Sigmoid colon (tissue), 7 donors: ENCODE results near the gene STAMBPL1. TPM values are rescaled to one million over a fixed set of nuclear protein-coding genes. Genes with fewer than 3 reads are reported as not detected.
A peak's percentile ranks its signal among the peaks of the same experiment; 100 is the strongest.
"Not testable (repeated sequence)": the region's sequence is repeated elsewhere in the genome, so short reads cannot be mapped to it uniquely, and the experiment has no call there.

Experiments
- DNase-seq: peaks from one replicate; pipeline ENCODE4 v3.0.0-alpha.2; 2019
- H3K27ac ChIP-seq, 4 donors: fragments of 200-600 bp; sonication (generic); one replicate each; pipeline ENCODE4 v1.5.1; 2016 to 2019; ENCODE audit warnings: mild to moderate bottlenecking in 1 of 4
- H3K27me3 ChIP-seq, 3 donors: fragments of 200-600 bp; sonication (generic); one replicate each; pipeline ENCODE4 v1.5.1; 2019; ENCODE audit warnings: mild to moderate bottlenecking in 1 of 3
- H3K36me3 ChIP-seq, 4 donors: fragments of 200-600 bp; sonication (generic); one replicate each; pipeline ENCODE4 v1.5.1; 2016 to 2019
- H3K4me1 ChIP-seq, 4 donors: fragments of 200-600 bp; sonication (generic); one replicate each; pipeline ENCODE4 v1.5.1; 2017 to 2019
- H3K4me3 ChIP-seq, 4 donors: fragments of 200-600 bp; sonication (generic); one replicate each; pipeline ENCODE4 v1.5.1; 2017 to 2019; ENCODE audit warnings: mild to moderate bottlenecking in 2 of 4, moderate library complexity in 1 of 4
- H3K9me3 ChIP-seq, 4 donors: fragments of 200-600 bp in 3 of 4; sonication (generic) in 3 of 4; one replicate each; pipeline versions ENCODE4 v1.5.1 to v1.6.1; 2013 to 2019
- CTCF ChIP-seq, 4 experiments: fragments of 450-650 bp in 3 of 4; fragments of 200-600 bp in 1 of 4; IDR thresholded peaks; one replicate each; pipeline ENCODE4 v1.5.1; 2016 to 2019; ENCODE audit warnings: antibody characterized with exemption in 4 of 4, mild to moderate bottlenecking in 3 of 4, moderate library complexity in 2 of 4
- EP300 ChIP-seq, 4 donors: sonication (generic); formaldehyde crosslinking; IDR thresholded peaks; one replicate each; pipeline ENCODE4 v1.6.1; 2017; ENCODE audit warnings: antibody characterized with exemption in 4 of 4
- POLR2A ChIP-seq, 2 donors: fragments of 450-650 bp; IDR thresholded peaks; one replicate each; pipeline ENCODE4 v1.6.1; 2016; ENCODE audit warnings: antibody characterized with exemption in 2 of 2, mild to moderate bottlenecking in 2 of 2, moderate library complexity in 2 of 2
- POLR2AphosphoS5 ChIP-seq, 4 donors: sonication (generic); formaldehyde crosslinking; IDR thresholded peaks; one replicate each; pipeline ENCODE4 v1.6.1; 2017; ENCODE audit warnings: antibody characterized with exemption in 4 of 4
- WGBS, 2 donors: extraction: QIAGEN DNeasy Blood & Tissue Kit; methylation state at CpG; one replicate each; pipeline ENCODE4 v1.1.7; 2013; 5-methylcytosine and 5-hydroxymethylcytosine counted together
- intact Hi-C: fragments of 100-400 bp; cut with DNase I; formaldehyde crosslinking; loops from one replicate; pipeline ENCODE4 v1.15.1; 2023
- polyA plus RNA-seq, 3 donors: library from polyadenylated mRNA; stranded (reverse); fragments of 200-250 nt; gene quantifications; one replicate each; pipeline ENCODE4 v1.2.3, GENCODE V29; 2013
- total RNA-seq, 4 donors: library from RNA; depleted of rRNA; stranded (reverse); fragments of >200 nt; gene quantifications; one replicate each; pipeline ENCODE4 v1.1.0, GENCODE V29; 2016
- donor health status: healthy with polysubstance abuse.
- donor health status: Bipolar disorder and iron deficiency.
- donor health status: healthy.

STAMBPL1 gene
- total and polyA plus RNA-seq, 7 donors = 9.0 to 29.6 (median 11.0) TPM

GRCh38 chr10:88931548-88931947 is 51.5 kb downstream of the STAMBPL1 start:
- no peaks in the 10 kb centered on the region for H3K27me3 ChIP-seq
- no peak overlapping the region for H3K4me3 ChIP-seq
- peaks cover 0 to 39% (median 27%) of the 10 kb centered on the region in 4 donors for H3K4me1 ChIP-seq
- WGBS, 2 donors = 88 to 91% methylated on average over 1 of the region's 1 CpG
- intact Hi-C loops = no loop called here
- H3K36me3 ChIP-seq = peaks cover 0 to 28% (median 10%) of the 10 kb centered on the region in 4 donors
- DNase-seq = no peak
- TF ChIP-seq POLR2AphosphoS5 (IDR thresholded peaks at IDR 0.05) (peak in 2 of 4 donors; percentile 9 to 22), POLR2A (IDR thresholded peaks at IDR 0.05) (no peak)
- no peaks in the 10 kb centered on the region for H3K9me3 ChIP-seq
- H3K27ac ChIP-seq = peak overlapping the region; percentile 25 to 97 (median 68)

- 77 to 80% methylated on average over 5 of the region's 5 CpGs for WGBS, 2 donors
- H3K4me1 ChIP-seq = peaks cover 0 to 38% (median 24%) of the 10 kb centered on the region in 4 donors
- not testable (repeated sequence) for H3K27me3 ChIP-seq, H3K4me3 ChIP-seq, H3K9me3 ChIP-seq, DNase-seq
- H3K27ac ChIP-seq = peak overlapping the region; percentile 49 to 97 (median 68)
- H3K36me3 ChIP-seq = peaks cover 4 to 33% (median 14%) of the 10 kb centered on the region in 4 donors
- intact Hi-C loops = loop anchor here (1.0 to 2.0 kb wide), 2 partner anchors 96 to 283 kb away; no protein-coding TSS in a partner anchor
Measured at GRCh38 chr10:88932029-88932428, 52.0 kb downstream of the STAMBPL1 start.

GRCh38 chr10:88932539-88933256 is 52.7 kb downstream of the STAMBPL1 start:
- WGBS, 2 donors = 58 to 60% methylated on average over 7 of the region's 7 CpGs
- Histone ChIP-seq H3K4me1 (peaks cover 0 to 38% (median 21%) of the 10 kb centered on the region in 4 donors), H3K36me3 (peaks cover 10 to 40% (median 21%) of the 10 kb centered on the region in 4 donors), H3K27me3 (no peaks in the 10 kb centered on the region), H3K27ac (peak overlapping the region; percentile 64 to 97 (median 70)), H3K4me3 (no peak overlapping the region), H3K9me3 (no peaks in the 10 kb centered on the region)
- TF ChIP-seq CTCF (IDR thresholded peaks at IDR 0.05) = peak; percentile 82 to 96 (median 91)
- TF ChIP-seq POLR2A (IDR thresholded peaks at IDR 0.05) = no peak
- TF ChIP-seq POLR2AphosphoS5 (IDR thresholded peaks at IDR 0.05) = peak; percentile 14 to 76 (median 63)
- DNase-seq = peak; percentile 83
- intact Hi-C loops = loop anchor here (1.0 to 2.0 kb wide), 2 partner anchors 96 to 282 kb away; no protein-coding TSS in a partner anchor

GRCh38 chr10:88933564-88933963 is 53.5 kb downstream of the STAMBPL1 start:
- no peak for TF ChIP-seq POLR2A (IDR thresholded peaks at IDR 0.05)
- TF ChIP-seq EP300 (IDR thresholded peaks at IDR 0.05) = no peak
- no peak for TF ChIP-seq CTCF (IDR thresholded peaks at IDR 0.05)
- TF ChIP-seq POLR2AphosphoS5 (IDR thresholded peaks at IDR 0.05) = peak in 2 of 4 donors; percentile 59 to 68
- H3K36me3 ChIP-seq = peaks cover 16 to 49% (median 30%) of the 10 kb centered on the region in 4 donors
- intact Hi-C loops = loop anchor here (2.0 kb wide), 1 partner anchor 281 kb away; no protein-coding TSS in a partner anchor
- no peaks in the 10 kb centered on the region for H3K9me3 ChIP-seq
- DNase-seq = no peak
- H3K27ac ChIP-seq = peak overlapping the region; percentile 64 to 97 (median 70)
- no peak overlapping the region for H3K4me3 ChIP-seq
- 86 to 90% methylated on average over 2 of the region's 2 CpGs for WGBS, 2 donors
- peaks cover 0 to 44% (median 24%) of the 10 kb centered on the region in 4 donors for H3K4me1 ChIP-seq
- H3K27me3 ChIP-seq = no peaks in the 10 kb centered on the region

GRCh38 chr10:88934900-88935672 is 55.0 kb downstream of the STAMBPL1 start:
- Histone ChIP-seq H3K27ac (peak overlapping the region; percentile 71 to 97 (median 95)), H3K9me3 (no peaks in the 10 kb centered on the region), H3K27me3 (no peaks in the 10 kb centered on the region), H3K4me3 (no peak overlapping the region), H3K4me1 (peaks cover 0 to 55% (median 34%) of the 10 kb centered on the region in 4 donors), H3K36me3 (peaks cover 29 to 64% (median 44%) of the 10 kb centered on the region in 4 donors)
- TF ChIP-seq CTCF (IDR thresholded peaks at IDR 0.05) = peak; percentile 74 to 87 (median 80)
- peak in 3 of 4 donors; percentile 58 to 63 (median 60) for TF ChIP-seq POLR2AphosphoS5 (IDR thresholded peaks at IDR 0.05)
- TF ChIP-seq POLR2A (IDR thresholded peaks at IDR 0.05) = no peak
- WGBS, 2 donors = 36 to 45% methylated on average over 17 of the region's 17 CpGs
- intact Hi-C loops = loop anchor here (1.0 kb wide), 1 partner anchor 55 kb away; the partner anchor contains the start of gene FAS
- peak; percentile 94 for DNase-seq
